PC-9 (cell line): ENCODE results near the gene PPP4R1.

Experiments
- EZH2 ChIP-seq: fragments of 200-600 bp; sonication (generic); IDR thresholded peaks from 2 replicates; pipeline ENCODE4 v1.8.0; 2017; ENCODE audit warnings: antibody characterized with exemption, low read depth
- TF ChIP-seq, protein P1 (sequence below): fragments of 200-600 bp; sonication (generic); conservative IDR thresholded peaks from 2 replicates; pipeline ENCODE4 v1.6.1; 2017; ENCODE audit warnings: mixed run types, antibody characterized with exemption, mild to moderate bottlenecking, moderate library complexity

DNA sequence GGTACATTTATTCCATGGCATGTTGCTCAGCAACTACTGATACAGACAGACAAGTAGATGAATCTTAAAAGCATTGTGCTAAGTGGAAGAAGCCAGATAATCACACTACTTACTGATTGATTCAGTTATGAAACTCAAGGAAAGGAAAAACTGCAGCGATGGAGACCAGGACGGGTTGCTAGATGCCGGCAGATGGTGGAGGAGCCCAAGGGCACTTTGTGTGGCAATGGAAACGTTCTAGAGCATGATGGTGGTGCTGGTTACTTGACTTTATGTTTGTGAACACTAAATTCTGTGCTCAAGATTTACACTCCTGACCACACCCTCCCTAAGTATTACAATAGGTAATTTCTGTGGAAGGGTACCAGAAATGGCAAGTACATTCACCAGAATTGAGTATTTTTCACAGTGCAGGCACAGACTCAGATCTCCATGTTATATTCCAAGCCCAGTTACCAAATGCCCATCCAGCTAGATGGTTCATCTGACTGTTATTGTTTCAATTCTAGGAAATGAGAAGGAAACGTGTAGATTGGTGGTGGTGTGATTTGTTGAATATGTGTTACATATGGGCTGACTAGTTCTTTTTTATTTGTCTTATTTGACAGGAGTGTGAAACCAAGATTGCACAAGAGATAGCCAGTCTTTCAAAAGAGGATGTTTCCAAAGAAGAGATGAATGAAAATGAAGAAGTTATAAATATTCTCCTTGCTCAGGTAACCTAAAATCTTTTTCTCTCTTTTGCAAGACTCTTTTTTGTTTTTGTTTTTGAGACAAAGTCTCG, 83.9 kb downstream of the PPP4R1 start:
- TF ChIP-seq, protein P1, sequence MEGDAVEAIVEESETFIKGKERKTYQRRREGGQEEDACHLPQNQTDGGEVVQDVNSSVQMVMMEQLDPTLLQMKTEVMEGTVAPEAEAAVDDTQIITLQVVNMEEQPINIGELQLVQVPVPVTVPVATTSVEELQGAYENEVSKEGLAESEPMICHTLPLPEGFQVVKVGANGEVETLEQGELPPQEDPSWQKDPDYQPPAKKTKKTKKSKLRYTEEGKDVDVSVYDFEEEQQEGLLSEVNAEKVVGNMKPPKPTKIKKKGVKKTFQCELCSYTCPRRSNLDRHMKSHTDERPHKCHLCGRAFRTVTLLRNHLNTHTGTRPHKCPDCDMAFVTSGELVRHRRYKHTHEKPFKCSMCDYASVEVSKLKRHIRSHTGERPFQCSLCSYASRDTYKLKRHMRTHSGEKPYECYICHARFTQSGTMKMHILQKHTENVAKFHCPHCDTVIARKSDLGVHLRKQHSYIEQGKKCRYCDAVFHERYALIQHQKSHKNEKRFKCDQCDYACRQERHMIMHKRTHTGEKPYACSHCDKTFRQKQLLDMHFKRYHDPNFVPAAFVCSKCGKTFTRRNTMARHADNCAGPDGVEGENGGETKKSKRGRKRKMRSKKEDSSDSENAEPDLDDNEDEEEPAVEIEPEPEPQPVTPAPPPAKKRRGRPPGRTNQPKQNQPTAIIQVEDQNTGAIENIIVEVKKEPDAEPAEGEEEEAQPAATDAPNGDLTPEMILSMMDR, result no peak
- TF ChIP-seq EZH2, result no peak
